Epithelial cell of prostate (primary cell): ENCODE results near the gene NTNG2.

ENCODE experiments used
- DNase-seq: peaks from one replicate; pipeline ENCODE4 v3.0.0-alpha.2; 2011; ENCODE audit warnings: low read depth, low spot score
- H3K27ac ChIP-seq: fragments of 450-650 bp; 2 replicates; pipeline ENCODE4 v1.5.1; 2017; ENCODE audit warnings: mild to moderate bottlenecking

NTNG2 gene

DNA sequence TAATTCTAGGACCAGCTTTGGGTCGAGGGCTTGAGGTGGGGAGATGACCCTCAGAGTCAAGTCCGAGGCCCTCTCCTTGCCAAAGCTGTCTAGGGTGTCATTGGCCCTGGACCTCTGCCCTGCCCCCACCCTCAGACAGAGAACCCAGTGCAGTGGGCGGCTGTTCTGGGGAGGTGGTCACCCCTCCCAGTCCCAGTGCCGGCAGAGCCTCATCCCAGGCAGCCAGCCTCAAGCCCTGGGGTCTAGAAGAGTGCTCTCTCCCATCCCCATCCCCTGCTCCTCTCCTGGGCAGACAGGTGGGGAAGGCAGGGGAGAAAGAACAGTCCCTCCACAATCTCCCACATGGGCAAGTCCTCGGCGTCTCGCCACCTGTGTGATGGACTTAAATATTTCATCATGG is 7.0 kb downstream of the NTNG2 start:
- H3K27ac ChIP-seq = no peak overlapping the region
- no peak for DNase-seq

GRCh38 chr9:132169672-132170392 is 8.0 kb downstream of the NTNG2 start:
- DNase-seq = no peak

GRCh38 chr9:132171702-132172101 is 9.8 kb downstream of the NTNG2 start:
- DNase-seq = no peak

More at GRCh38 chr9:132169672-132170392, 8.0 kb downstream of the NTNG2 start:
- no peak overlapping the region for H3K27ac ChIP-seq

GRCh38 chr9:132172185-132172584 is 10.3 kb downstream of the NTNG2 start:
- no peak for DNase-seq
- no peak overlapping the region for H3K27ac ChIP-seq

More at GRCh38 chr9:132171702-132172101, 9.8 kb downstream of the NTNG2 start:
- no peak overlapping the region for H3K27ac ChIP-seq

DNA sequence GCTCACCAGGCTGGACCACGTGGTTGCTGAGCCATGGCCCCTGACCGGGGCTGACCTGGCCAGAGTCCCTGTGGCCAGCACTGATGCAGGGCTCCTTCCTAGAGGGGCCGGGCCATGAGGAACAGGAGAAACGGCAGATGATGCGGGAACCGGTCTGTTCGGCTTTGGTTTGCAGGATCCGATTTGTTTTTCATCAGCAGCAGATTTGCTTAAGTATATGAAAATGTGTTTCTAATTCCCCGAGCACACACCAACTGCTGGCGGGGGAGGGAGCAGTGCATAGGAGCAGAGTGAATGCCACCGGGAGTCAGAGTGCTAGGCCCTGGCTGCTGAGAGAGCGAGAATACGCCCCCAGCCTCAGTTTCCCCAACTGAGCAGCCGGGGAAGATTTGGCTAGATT is 13.6 kb downstream of the NTNG2 start:
- H3K27ac ChIP-seq = no peak overlapping the region
- DNase-seq = no peak

DNA sequence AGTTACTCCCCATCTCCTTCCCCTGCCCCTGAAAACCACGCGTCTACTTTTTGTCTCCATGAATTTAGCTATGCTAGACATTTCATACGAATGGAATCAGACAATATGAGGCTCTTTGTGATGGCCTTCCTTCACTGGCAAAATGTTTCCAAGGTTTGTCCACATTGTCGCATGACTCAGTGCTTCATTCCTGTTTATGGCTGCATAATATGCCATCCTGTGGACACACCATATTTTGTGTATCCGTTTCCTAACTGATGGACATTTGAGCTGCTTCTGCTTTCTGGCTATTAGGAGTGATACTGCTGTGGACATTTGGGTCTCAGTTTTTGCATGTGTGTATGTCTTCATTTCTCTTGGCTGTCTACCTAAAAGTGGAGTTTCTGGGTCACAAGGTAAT is 14.5 kb downstream of the NTNG2 start:
- DNase-seq = no peak
- H3K27ac ChIP-seq = no peak overlapping the region

GRCh38 chr9:132181796-132182313 is 20.0 kb downstream of the NTNG2 start:
- H3K27ac ChIP-seq = no peak overlapping the region
- DNase-seq = no peak

GRCh38 chr9:132182314-132183091 is 20.6 kb downstream of the NTNG2 start:
- no peak for DNase-seq
- no peak overlapping the region for H3K27ac ChIP-seq

DNA sequence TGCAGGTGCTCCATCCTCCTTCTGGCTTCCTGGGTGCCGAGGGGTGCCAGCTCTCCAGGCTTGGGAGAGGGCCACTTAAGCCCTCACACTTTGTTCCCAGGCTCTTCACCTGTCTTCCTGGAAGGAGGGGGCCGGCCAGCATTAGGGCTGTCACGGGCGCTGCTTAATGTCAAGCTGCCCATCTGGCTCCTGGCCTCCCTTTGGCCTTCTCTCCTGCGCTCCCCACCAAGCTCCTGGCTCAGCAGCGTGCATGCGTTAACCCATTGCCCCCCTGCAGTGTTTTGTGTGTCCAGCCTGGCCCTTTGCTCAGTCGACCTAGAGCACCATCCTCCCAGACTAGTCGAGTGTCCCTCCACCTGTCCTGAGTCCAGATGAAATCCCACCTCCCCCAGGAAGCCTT is 21.3 kb downstream of the NTNG2 start:
- no peak overlapping the region for H3K27ac ChIP-seq
- no peak for DNase-seq

DNA sequence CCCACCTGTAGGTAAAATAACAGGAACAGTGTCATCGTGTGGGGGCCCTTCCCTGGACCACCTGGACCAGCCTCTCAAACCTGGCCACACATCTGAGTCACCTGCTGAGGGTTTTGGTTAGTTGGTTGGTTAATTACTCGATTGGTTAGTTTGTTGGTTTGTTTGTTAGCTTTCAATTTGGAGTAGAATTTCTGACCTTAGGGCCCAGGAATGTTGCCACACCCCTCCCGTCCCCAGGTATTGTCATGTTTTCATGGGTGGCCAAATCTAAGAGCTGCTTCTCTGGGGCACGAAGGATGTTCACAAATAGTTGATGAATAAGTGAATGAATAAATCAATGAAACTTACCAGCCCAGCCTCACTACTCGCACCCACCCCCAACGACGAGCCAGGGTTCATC is 21.9 kb downstream of the NTNG2 start:
- DNase-seq = no peak
- H3K27ac ChIP-seq = no peak overlapping the region

DNA sequence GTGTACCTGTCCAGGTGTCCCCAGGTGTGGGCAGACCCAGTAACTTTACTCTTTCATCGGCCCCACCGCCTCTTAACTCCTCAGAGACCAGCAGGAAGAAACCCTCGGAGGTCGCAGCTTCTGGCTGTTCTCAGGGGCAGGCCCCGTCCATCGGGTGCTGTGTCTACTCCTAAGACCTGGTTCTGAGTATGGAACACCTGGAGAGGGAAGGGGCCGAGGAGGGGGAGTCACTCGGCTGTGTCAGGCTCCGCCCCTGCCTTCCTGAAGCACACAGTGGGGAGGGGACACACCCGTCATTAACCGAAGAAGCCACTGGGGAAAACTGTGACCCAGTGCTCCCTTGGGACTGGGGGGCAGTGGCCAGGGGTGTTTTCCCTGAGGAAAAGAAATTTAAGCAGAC is 22.3 kb downstream of the NTNG2 start:
- H3K27ac ChIP-seq = no peak overlapping the region
- DNase-seq = no peak

DNA sequence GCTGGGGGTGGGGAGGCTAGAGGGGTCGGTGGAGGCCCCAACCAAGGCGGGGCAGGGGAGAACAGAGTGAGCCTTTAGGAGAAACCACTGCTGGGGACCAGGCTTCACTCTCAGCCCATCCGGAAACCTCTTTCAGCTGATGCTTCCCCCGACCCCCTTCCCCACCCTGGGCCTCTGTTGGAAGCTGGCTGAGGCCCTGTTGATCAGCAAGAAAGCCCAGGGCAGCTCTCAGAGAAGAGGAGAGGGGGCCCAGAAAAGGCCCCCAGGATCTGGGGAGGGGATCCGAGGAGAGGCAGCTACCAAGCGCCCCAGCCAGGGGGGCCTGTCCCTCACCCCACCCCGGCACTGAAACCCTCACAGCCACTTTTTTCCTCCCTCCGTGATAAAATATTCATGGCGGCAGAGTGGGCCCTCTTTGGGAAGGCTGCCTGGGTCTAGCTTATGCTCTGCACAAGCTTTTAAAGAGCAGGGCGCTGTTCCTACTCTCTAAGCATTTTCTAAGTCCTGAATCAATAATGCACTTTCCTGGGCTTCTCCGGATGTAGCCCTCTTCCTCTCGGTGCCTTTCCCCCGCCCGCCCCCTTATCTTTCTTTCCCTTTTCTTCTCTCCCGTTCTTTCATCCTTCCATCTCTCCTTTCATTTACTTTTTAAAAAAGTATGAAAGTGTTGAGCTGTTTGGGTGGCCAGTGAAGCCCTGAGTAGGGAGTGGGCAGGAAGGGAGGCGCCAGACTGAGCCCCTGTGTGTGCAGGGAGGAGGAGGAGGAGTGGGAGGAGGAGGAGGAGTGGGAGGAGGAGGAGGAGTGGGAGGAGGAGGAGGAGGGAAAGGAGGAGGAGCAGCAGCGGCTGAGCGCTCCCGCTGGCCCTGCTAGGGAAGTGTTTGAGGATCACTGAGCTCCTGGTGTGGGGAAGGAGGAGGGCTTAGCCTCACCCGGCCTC is 23.5 kb downstream of the NTNG2 start:
- H3K27ac ChIP-seq = no peak overlapping the region
- no peak for DNase-seq

GRCh38 chr9:132187121-132187620 is 25.3 kb downstream of the NTNG2 start:
- H3K27ac ChIP-seq = no peak overlapping the region
- DNase-seq = no peak

- H3K27ac ChIP-seq = no peak overlapping the region
- no peak for DNase-seq
Observed at GRCh38 chr9:132190966-132191365, 29.1 kb downstream of the NTNG2 start.

GRCh38 chr9:132192728-132193127 is 30.9 kb downstream of the NTNG2 start:
- H3K27ac ChIP-seq = no peak overlapping the region
- DNase-seq = no peak

GRCh38 chr9:132193227-132194124 is 31.6 kb downstream of the NTNG2 start:
- DNase-seq = no peak
- H3K27ac ChIP-seq = no peak overlapping the region

DNA sequence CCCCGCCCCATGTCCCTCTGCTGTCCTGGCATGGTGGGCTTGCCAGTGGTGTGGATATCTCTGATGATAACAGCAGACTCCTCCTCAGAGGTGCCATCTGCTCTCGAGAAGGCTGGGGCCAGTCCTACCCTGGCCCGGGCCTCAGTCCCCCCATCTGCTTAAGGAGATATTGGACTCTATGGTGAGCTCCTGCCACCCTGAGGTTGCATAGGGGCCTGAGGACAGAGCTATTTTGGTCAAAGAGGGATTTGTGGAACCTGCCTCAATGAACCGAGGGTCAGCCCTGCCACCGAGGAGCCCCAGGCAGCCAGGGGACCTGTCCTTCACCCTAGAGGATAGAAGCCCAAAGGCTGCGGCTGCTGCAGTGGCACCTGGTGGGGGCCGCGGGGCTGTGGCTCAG is 32.6 kb downstream of the NTNG2 start:
- H3K27ac ChIP-seq = no peak overlapping the region
- no peak for DNase-seq

DNA sequence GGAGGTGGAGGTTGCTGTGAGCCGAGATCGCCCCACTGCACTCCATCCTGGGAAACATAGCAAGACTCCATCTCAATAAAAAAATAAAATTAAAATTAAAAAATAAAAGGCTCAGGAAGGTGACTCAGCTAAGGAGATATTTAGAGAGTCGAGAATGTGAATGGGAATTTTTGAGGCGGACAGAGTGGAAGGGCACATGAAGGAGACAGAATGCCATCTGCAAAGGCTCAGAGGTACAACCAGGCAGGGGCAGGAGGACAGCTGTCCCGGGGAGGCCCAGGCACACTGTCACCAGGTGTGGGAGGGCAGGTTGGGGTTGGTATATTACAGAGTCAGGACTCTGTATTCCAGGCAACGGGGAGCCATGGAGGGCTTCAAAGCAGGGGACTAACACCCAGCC is 35.5 kb downstream of the NTNG2 start:
- DNase-seq = no peak
- H3K27ac ChIP-seq = no peak overlapping the region

DNA sequence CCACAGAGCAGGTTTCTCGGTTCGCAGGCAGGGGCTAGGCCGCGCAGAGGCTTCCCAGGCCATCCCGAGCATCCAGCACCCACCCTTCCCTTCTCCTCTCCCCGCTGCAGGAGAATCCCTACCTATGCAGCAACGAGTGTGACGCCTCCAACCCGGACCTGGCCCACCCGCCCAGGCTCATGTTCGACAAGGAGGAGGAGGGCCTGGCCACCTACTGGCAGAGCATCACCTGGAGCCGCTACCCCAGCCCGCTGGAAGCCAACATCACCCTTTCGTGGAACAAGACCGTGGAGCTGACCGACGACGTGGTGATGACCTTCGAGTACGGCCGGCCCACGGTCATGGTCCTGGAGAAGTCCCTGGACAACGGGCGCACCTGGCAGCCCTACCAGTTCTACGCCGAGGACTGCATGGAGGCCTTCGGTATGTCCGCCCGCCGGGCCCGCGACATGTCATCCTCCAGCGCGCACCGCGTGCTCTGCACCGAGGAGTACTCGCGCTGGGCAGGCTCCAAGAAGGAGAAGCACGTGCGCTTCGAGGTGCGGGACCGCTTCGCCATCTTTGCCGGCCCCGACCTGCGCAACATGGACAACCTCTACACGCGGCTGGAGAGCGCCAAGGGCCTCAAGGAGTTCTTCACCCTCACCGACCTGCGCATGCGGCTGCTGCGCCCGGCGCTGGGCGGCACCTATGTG is 36.1 kb downstream of the NTNG2 start:
- H3K27ac ChIP-seq = no peak overlapping the region
- no peak for DNase-seq
